Stimulated activated effector memory CD8-positive, alpha-beta T cell treated with anti-CD3 and anti-CD28 coated beads, Interleukin-12 subunit alpha, Interleukin-12 subunit beta, amount 100 ng/mL, for 72 hours (primary cell): ENCODE measurements around the gene FGFR1OP2.
"Not testable (repeated sequence)": the region's sequence is repeated elsewhere in the genome, so short reads cannot be mapped to it uniquely, and the experiment has no call there.

Experiments
- ATAC-seq: fragments of 150-1000 bp; cut with Tn5 transposase; 2 replicates; pipeline ENCODE4 v1.10.0; 2021
- DNase-seq, 2 donors: peaks; one replicate each; pipeline ENCODE4 v3.0.0; 2021 to 2022; ENCODE audit warnings: low spot score in 2 of 2
- H3K27ac Mint-ChIP-seq: one replicate; pipeline ENCODE4 v1.8.0; 2022; ENCODE audit warnings: mild to moderate bottlenecking, mixed read lengths
- H3K36me3 Mint-ChIP-seq: one replicate; pipeline ENCODE4 v1.8.0; 2022; ENCODE audit warnings: mild to moderate bottlenecking, mixed read lengths
- H3K4me1 Mint-ChIP-seq: one replicate; pipeline ENCODE4 v1.8.0; 2022; ENCODE audit warnings: mixed read lengths
- H3K4me3 Mint-ChIP-seq: one replicate; pipeline ENCODE4 v1.8.0; 2022; ENCODE audit warnings: mild to moderate bottlenecking, mixed read lengths
- H3K9me3 Mint-ChIP-seq: one replicate; pipeline ENCODE4 v1.8.0; 2022; ENCODE audit warnings: mixed read lengths

The FGFR1OP2 gene

DNA sequence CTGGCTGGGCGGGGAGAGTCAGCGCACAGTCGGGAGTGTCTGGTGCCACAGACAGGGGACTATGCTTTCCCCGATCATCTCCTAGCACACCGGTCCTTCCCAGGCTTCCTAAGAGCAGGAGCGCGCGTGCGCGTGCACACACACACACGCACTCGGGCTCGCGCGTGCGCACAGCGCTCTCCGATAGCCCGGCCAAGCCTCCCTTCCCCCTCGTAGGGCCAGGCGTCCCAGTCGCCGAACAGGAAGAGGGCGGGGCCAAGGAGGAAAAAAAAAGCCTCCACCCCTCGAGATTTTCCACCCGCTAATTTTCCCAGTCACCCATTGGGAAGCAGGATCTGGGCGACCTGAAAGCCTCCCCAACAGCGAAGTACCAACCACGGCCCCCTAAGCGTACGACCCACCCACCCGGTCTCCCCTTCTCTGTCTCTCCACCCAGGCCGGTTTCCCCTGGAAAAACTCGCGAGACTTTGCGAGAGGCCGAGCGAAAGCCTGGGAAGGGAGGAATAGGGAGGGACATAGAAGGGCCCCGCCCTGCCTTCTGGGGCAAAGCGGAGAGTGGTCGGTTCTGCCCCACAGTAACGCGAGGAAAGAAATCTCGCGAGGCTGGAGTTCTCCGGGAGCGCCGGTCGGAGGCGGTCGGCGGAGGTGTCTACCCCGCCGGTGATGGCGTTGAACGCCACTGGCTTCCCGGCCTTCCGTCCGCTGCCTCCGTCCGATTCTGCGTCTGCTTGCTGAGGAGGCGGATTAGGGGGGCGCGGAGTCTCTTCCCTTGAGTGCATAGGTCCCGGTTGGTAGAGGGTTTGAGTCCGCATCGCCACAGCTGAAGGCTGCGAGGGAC is at the start of gene FGFR1OP2, which contains the start of gene INTS13:
TSS of gene FGFR1OP2 (plus strand) at position 608 of the 838 bp plus-strand sequence. CDS start 15,689 bp downstream, outside the sequence.
TSS of gene INTS13 (minus strand) at position 119 of the 838 bp plus-strand sequence. CDS start 1,178 bp downstream, outside the sequence.
- ATAC-seq (peak; percentile 95), DNase-seq (peak; percentile 97 to 98)
- peak within 1 kb of the TSS; percentile 97 for H3K27ac Mint-ChIP-seq
- no peaks in the 10 kb centered on the region for H3K9me3 Mint-ChIP-seq
- H3K4me3 Mint-ChIP-seq, result peak within 1 kb of the TSS; percentile 95
- peaks cover 53% of the 10 kb centered on the region for H3K36me3 Mint-ChIP-seq
- H3K4me1 Mint-ChIP-seq, result peaks cover 55% of the 10 kb centered on the region

DNA sequence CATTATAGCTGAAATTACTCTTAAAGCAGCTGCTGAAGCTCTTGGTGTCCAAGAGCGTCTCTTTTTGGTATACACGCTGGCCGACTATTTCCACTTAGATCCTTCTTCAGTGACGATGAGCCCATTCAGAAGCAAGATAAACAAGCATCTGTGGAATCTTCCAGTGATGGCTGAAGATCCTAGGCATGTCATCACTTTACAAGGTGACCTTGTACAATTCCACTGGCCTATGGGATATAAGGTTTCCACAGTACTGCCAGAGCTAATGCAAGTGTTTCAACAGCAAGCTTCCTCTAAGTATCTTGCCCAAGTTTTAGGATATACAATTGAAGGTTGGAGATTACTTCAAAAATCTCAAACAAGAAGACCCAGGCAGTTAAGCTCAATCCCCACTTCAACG is 47.5 kb upstream of the FGFR1OP2 start:
- Mint-ChIP-seq H3K36me3 (no peaks in the 10 kb centered on the region), H3K4me1 (no peaks in the 10 kb centered on the region), H3K4me3 (no peak overlapping the region), H3K27ac (no peak overlapping the region), H3K9me3 (no peaks in the 10 kb centered on the region)
- DNase-seq (no peak), ATAC-seq (no peak)

DNA sequence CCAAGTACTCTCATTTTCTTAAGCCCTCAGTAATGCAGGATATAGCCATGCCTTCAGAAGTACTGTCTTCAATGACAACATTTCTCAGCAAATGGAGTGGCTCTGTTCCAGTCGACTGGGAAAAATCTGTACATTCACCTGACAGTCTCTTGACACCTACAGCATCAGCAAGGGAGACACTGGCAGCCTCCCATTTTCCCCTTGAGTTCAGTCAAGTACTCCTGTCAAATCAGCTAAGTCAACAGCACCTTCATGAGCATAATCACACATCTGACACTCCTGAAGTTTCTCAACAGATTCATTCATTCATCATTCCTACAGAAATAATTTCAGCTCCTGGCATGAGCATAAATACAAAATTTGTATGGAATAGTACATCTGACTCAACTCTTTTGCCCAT is 46.6 kb upstream of the FGFR1OP2 start:
- peaks cover under 1% of the 10 kb centered on the region for H3K4me1 Mint-ChIP-seq
- no peaks in the 10 kb centered on the region for H3K9me3 Mint-ChIP-seq
- H3K36me3 Mint-ChIP-seq, result no peaks in the 10 kb centered on the region
- DNase-seq, result no peak
- no peak for ATAC-seq
- H3K27ac Mint-ChIP-seq, result no peak overlapping the region
- H3K4me3 Mint-ChIP-seq, result no peak overlapping the region

DNA sequence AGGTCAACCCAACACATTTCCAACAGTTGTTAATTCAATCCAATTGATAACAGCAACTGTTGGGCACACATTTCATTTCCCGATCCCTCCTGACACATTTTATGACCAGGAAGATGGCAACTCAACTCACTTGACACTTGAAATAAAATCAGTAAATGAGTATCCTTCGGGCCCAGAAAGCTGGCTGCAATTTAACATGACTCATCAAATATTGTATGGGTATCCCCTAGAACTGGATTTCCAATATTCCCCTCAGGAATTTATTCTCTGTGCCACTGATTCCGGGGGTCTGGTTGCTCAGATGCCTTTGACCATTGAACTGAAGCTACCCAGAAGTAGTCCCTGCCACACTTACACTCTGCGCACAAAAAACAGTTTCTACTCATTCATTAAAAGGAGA is 42.6 kb upstream of the FGFR1OP2 start:
- Mint-ChIP-seq H3K9me3 (no peaks in the 10 kb centered on the region), H3K4me3 (no peak overlapping the region), H3K36me3 (peaks cover 22% of the 10 kb centered on the region), H3K4me1 (peaks cover 19% of the 10 kb centered on the region), H3K27ac (no peak overlapping the region)
- DNase-seq (no peak), ATAC-seq (no peak)

DNA sequence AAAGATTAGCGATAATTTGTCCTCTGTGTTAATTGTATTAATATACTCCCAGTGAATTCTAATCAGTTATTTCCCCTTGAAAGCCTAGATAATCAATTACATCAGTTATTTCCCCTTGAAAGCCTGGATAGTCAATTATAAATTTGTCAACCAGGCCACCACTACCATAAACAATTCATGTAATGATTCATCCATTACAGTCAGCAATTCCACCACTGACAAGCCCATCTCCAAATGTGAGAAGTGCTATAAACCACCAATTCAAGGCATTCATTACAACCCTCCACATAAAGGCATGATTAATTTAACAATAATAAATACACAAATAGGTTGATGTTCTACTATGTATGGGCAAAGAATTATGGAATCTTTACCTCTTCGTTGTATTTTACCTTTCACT is 41.4 kb upstream of the FGFR1OP2 start:
- ATAC-seq (peak; percentile 76), DNase-seq (no peak)
- no peak overlapping the region for H3K27ac Mint-ChIP-seq
- peaks cover 34% of the 10 kb centered on the region for H3K36me3 Mint-ChIP-seq
- peaks cover 27% of the 10 kb centered on the region for H3K4me1 Mint-ChIP-seq
- no peaks in the 10 kb centered on the region for H3K9me3 Mint-ChIP-seq
- no peak overlapping the region for H3K4me3 Mint-ChIP-seq

DNA sequence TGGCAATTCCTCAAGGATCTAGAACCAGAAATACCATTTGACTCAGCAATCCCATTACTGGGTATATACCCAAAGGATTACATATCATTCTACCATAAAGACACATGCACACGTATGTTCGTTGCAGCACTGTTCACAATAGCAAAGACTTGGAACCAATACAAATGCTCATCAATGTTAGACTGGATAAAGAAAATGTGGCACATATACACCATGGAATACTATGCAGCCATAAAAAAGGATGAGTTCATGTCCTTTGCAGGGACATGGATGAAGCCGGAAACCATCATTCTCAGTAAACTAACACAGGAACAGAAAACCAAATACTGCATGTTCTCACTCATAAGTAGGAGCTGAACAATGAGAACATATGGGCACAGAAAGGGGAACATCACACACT is 34.9 kb upstream of the FGFR1OP2 start:
- ATAC-seq, H3K27ac Mint-ChIP-seq, H3K4me3 Mint-ChIP-seq, DNase-seq, H3K9me3 Mint-ChIP-seq: not testable (repeated sequence)
- peaks cover 99% of the 10 kb centered on the region for H3K36me3 Mint-ChIP-seq
- H3K4me1 Mint-ChIP-seq, result peaks cover 25% of the 10 kb centered on the region

DNA sequence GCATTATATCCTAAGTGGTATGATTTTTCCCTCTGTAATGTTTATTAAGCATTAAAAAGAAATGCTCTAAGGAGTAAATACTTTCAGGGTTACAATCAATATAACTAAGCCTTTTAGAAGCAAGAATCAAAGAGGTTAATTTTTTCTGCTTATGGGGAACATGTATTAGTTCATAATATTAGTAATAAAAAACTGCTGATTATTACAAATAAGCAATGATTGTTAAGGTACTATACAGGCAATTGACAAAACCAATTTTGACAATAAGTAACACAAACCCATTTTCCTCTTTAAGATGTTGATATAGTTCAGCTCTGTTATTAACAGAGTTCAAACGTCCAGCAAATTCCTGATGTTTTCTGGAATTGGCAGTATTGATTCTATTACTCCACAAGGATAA is 32.2 kb upstream of the FGFR1OP2 start:
- H3K4me3 Mint-ChIP-seq, result no peak overlapping the region
- ATAC-seq, result no peak
- peaks cover 98% of the 10 kb centered on the region for H3K36me3 Mint-ChIP-seq

DNA sequence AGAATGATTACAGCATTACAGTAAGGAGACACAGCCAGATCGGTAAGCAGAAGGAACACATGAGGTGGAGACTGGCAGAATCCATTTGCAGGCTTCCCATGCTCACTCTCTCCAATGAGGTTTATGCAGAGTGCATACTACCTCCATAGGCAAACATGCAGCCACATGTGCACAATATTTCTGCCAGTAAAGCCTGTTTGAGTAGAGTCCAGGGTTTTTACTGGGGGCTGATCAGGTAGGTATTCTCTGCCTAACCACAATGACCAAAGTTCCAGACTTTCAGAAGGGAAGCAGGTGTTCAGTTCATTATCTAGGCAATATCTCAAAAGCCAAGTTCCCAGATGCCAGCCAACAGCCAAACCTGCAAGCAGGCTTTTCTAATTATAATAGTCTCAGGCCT is 31.6 kb upstream of the FGFR1OP2 start:
- H3K4me3 Mint-ChIP-seq, result no peak overlapping the region
- peaks cover 98% of the 10 kb centered on the region for H3K36me3 Mint-ChIP-seq
- H3K27ac Mint-ChIP-seq, result peak overlapping the region; percentile 27
- H3K4me1 Mint-ChIP-seq, result peaks cover 10% of the 10 kb centered on the region
- no peak for DNase-seq
- ATAC-seq, result no peak
- no peaks in the 10 kb centered on the region for H3K9me3 Mint-ChIP-seq

More for the DNA sequence above, 32.2 kb upstream of the FGFR1OP2 start:
- no peak for DNase-seq
- Mint-ChIP-seq H3K9me3 (no peaks in the 10 kb centered on the region), H3K27ac (peak overlapping the region; percentile 27), H3K4me1 (peaks cover 13% of the 10 kb centered on the region)

DNA sequence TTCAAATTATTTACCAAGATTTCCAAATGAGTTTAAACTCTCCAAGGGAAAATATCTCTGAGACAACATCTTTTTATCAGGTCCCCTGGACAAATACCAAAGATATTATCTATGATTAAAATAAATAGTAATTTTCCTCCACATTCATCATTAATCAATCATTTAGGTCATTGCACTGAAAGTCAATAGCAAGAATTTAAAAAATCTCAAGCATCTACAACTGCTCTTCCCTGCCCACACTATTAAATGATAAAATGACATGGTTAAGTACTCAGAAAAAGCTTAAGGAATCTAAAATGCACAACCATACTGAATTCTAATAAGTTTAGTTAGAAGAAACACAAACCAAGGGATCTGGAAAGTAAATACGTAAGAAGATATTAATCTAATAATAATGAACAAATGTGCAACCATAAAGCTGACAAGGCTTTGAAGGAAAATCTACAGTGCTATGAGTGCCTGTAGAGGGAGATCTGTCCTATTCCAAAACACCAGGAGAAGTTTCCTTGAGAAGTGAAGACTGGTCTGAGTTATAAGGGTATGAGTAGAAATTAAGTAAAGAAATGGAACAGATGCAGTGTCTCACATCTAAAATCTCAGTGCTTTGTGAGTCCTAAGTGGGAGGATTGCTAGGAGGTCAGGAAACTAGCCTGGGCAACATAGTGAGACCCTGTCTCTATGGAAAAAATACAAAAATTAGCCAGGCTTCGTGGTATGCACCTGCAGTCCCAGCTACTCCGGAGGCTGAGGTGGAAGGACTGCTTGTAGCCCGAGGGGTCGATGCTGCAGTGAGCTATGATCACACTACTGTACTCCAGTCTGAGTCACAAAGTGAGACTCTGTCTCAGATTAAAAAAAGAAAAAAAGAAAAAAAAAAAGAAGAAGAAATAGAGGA is 19.7 kb upstream of the FGFR1OP2 start:
- Mint-ChIP-seq H3K4me3 (no peak overlapping the region), H3K9me3 (no peaks in the 10 kb centered on the region), H3K4me1 (no peaks in the 10 kb centered on the region), H3K36me3 (peaks cover 98% of the 10 kb centered on the region), H3K27ac (no peak overlapping the region)
- ATAC-seq (no peak), DNase-seq (no peak)

DNA sequence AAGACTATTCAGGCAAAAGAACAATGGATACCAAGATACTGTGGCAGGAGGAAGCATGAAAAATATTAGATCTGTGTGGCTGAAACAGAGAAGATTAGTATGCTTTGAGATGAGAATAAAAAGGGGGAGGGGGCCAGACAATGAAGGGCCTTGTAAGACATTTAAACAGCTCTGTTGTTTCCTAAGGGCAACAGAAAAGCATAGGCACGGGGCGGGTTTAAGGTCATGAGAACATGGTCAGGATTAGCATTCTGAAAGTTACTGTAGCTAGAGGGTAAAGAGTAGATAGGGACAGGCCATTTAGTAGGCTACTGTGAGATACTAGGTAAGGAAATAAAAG is 19.1 kb upstream of the FGFR1OP2 start:
- Mint-ChIP-seq H3K4me1 (no peaks in the 10 kb centered on the region), H3K36me3 (peaks cover 98% of the 10 kb centered on the region), H3K27ac (no peak overlapping the region), H3K9me3 (no peaks in the 10 kb centered on the region), H3K4me3 (no peak overlapping the region)
- DNase-seq, result no peak
- ATAC-seq, result no peak

DNA sequence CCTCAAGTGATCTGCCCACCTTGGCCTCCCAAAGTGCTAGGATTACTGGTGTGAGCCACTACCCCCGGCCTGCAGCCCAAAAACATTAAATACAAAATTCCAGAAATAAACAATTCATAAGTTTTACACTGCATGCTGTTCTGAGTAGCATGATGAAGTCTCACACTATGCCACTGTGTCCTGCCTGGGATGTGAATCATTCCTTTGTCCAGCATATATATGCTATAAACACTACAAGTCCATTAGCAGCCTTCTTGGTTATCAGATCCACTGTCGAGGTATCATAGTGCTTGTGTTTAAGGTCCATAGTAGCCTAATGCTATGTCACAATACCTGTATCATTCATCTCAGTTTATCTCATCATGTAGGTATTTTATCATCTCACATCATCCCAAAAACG is 16.4 kb upstream of the FGFR1OP2 start:
- Mint-ChIP-seq H3K27ac (no peak overlapping the region), H3K9me3 (no peaks in the 10 kb centered on the region), H3K4me3 (no peak overlapping the region), H3K36me3 (peaks cover 98% of the 10 kb centered on the region), H3K4me1 (no peaks in the 10 kb centered on the region)
- ATAC-seq (no peak), DNase-seq (no peak)

DNA sequence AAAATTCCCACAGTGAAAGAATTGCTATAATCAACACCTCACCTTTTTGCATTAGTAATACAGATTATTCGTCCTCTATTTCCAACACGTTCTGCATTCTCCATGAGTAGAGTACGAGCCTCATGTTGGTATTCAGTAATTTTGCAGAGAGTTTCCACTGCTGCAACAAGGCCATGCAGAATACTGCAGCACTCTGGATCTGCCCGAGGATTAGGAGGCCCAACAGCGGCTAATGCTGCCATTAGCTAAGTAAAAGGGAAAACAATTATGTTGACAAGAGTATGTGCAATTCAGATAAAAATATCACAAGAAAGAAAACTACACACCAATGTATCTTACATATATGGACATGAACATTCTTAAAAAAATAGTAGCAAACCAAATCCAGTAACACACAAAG is 9.6 kb upstream of the FGFR1OP2 start:
- ATAC-seq (no peak), DNase-seq (no peak)
- Mint-ChIP-seq H3K36me3 (peaks cover 100% of the 10 kb centered on the region), H3K9me3 (no peaks in the 10 kb centered on the region), H3K4me1 (peaks cover 27% of the 10 kb centered on the region), H3K4me3 (no peak overlapping the region), H3K27ac (no peak overlapping the region)

DNA sequence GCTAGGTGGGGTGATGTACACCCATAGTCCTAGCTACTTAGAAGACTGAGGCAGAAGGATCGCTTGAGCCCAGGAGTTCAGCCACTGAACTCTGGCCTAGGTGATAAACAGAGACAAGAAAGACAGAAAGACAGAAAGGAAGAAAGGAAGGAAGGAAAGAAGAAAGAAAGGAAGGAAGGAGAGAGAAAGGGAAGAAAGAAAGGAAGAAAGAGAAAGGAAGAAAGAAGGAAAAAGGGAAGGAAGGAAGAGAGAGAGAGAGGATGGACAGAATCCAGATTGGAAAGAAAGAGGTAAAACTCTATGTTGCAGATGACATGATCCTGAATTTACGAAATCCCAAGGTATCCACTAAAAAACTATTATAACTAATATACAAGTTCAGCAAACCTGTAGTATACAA is 8.7 kb upstream of the FGFR1OP2 start:
- H3K4me1 Mint-ChIP-seq, result peaks cover 33% of the 10 kb centered on the region
- ATAC-seq (no peak), DNase-seq (no peak)
- no peak overlapping the region for H3K4me3 Mint-ChIP-seq
- no peaks in the 10 kb centered on the region for H3K9me3 Mint-ChIP-seq
- peaks cover 100% of the 10 kb centered on the region for H3K36me3 Mint-ChIP-seq
- H3K27ac Mint-ChIP-seq, result no peak overlapping the region

DNA sequence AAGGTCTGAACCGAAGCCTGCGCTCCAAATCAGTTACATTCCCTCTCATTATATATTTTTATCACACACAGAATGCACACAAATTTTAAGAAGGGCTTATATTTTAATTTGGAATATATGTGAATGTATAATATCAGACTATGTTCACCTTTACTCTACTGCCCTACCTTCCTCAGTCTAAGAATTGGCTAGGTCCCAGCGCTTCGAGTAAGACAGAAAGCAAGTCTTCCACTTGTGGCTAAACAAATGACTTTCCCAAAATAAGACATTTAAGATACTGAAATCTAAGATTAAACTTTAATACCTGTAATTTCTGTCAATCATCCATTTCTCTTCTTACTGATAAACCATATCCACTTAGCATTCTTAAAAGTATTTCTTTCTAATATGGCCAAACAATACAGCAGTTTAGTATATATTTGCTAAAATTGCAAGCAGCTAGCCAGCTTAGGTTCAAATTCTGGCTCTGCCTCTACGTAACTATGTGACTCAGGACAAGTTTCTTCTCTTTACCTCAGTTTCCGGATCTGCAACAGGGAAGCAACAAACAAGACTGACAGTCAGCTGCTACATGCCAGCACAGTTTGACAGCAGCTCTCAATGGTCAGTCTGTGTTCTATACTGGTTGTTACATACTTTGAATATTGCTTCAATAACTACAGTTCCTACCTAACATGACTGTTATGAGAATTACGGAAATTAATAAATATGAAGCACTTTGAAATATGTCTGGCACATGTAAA is 2.5 kb upstream of the FGFR1OP2 start:
- Mint-ChIP-seq H3K4me3 (peak overlapping the region; percentile 95), H3K36me3 (peaks cover 76% of the 10 kb centered on the region), H3K4me1 (peaks cover 49% of the 10 kb centered on the region), H3K27ac (peak overlapping the region; percentile 78), H3K9me3 (no peaks in the 10 kb centered on the region)
- DNase-seq, result no peak
- no peak for ATAC-seq
